GM18867 (cell line): ENCODE measurements around the gene MXD4.
A peak's percentile ranks its signal among the peaks of the same experiment; 100 is the strongest.
"Not testable (repeated sequence)": the region's sequence is repeated elsewhere in the genome, so short reads cannot be mapped to it uniquely, and the experiment has no call there.

Source experiments
- ATAC-seq: cut with Tn5 transposase; IDR thresholded peaks from one replicate; pipeline ENCODE4 v1.9.1; 2021; ENCODE audit warnings: mild to moderate bottlenecking, moderate library complexity; ENCODE audit not compliant: unreplicated experiment

The MXD4 gene

DNA sequence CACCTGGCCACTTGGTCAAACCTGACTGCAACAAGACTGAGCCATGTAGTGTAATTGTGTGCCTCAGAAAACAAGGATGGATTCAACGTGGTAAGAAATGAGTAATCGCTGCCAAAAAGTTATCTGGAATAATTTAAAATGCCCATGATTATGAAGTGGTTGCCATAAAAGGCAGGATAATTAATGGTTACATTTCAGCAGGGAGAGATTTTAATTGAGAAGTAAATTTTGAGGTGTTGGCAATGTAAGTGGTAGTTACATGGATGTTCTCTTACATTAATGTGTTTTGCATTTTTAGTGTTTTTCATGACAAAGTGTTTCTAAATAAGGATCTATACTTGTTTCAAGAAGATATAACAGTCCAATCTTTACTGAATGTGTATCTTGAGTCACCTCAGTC lies 35.6 kb downstream of the MXD4 start:
- no peak for ATAC-seq

DNA sequence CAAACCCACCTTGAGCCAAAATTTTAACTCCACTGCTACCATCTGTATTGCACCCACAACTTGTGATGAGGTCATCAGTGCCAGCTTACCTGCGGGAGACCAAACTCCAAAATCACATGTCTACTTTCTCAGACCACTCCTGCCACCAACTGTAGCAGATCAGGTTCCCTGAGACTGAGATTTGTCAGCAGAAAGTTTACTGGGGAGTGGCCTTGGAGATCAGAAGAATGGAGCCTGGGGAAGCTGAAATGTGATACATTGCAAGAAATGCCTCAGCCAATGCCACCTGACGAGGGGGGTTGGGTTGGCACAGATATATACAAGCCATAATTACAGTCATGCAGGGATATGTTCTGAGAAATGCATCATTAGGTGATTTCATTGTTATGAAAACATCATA lies 39.1 kb downstream of the MXD4 start:
- ATAC-seq: no peak

DNA sequence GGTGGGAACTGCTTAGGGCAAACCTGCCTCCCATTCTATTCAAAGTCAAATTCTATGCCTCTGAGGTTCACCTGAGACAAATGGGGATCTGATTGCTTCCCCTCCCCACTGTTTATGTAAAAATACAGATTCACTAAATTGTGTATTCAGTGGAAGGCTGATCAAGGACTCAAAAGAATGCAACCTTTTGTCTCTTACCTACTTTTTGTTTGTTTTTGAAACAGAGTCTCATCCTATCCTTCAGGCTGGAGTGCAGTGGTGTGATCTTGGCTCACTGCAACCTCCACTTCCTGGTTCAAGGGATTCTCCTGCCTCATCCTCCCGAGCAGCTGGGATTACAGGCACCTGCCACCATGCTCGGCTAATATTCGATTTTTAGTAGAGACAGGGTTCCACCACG lies 40.5 kb downstream of the MXD4 start:
- not testable (repeated sequence) for ATAC-seq

DNA sequence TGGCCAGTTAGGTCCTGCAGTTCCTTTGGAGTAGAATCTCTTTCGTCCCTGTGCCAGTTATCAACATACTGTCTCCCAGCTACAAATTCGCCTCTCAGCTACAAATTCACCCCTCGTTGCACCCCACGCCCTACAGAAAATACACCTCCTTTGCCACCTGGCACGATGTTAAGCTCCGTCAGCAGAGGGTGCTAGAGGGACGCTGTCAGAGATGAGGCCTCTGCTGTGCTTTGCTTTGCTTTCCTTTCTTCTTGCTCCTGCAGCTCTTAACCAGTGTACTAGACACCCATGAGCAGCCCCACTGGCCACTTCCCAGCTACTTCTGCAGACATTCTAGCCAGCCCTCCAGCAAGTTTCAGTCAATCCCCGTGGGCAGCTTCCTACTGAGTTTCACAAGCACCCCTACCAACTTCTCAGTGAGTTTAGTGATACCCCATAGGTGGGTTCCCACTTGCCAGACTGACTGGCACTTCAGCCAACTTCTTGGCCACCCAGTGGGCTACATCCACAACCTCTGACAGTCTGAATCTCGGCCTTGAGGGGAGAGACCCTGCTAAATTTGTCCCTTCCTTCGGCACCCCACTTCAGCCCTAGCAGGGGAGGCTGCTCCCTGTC lies 41.8 kb downstream of the MXD4 start:
- peak; percentile 56 for ATAC-seq

DNA sequence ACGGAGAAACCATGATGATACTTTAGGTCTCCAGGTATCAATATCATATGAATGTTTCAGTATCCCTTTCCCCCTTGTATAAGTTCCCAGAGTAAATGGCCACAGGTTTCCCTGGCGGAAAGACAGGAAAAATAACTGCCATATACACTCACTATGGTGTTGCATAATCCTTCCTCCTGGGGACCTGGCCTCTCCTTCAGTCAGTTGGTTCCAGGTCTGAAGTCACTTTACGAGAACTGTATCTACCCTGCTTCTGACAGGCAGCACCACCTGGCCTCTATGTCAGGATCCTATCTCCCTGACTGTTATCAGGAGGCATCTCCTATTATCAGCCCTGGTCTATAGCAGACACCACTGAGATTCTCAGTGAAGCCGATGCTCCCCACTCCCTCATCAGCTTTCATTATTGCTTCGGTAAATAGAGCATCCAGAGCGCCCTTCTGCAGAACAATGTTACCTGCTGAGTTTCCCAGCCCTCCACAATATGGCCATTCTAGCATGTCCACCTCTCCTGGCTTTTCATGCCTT lies 42.6 kb downstream of the MXD4 start:
- no peak for ATAC-seq

DNA sequence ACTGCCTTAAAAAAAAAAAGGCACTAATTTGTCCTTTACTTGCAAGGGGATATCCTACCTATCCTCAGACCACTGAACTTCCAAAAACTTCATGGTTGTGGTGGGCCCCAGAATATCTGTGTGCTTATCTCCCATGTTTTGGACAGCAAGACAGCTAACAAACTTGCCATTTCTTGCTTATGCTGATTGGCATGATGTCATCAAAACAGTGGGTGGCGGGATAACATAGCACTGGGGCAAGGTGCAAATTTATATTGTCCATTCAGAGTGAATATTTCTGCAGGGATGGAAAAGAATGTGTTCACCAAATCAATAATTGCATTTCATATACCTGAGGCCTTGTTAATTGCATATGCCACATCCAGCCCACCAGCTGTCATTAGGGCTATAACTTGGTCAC lies 43.5 kb downstream of the MXD4 start:
- ATAC-seq: no peak

DNA sequence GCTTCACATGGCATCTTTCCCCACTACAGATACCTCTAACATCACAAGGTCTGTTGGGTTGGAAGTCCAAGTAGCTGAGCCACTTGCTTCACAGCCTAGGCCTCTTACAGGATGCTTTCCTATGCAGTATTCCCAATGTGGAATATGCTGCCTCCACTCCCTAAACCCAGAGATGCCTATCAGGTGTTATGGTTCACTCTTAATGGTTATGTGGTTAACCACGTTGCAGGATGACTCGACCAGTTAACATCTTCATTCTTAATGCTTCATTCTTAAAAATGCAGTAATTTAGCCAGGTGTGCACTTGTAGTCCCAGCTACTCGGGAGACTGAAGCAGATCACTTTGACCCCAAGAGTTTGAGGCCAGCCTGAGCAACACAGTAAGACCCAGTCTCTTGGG lies 44.2 kb downstream of the MXD4 start:
- no peak for ATAC-seq

DNA sequence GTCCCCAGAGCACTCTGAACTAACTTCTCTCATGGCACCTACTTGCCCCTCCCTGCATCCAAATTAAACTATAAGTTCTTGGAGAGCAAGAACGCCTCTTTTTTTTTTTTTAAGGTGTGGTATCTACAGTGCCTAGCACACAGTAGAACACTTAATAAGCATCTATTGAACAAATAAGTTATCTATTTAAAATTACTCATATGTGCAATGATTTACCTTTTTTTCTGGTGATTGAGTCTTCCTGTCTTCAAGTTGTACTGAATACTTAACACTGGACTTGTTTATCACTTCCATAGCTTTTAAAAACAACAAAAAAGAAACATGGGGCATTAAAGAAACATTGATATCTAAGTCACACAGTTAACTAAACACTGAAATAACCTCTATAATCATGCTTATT lies 49.1 kb downstream of the MXD4 start:
- ATAC-seq: no peak

DNA sequence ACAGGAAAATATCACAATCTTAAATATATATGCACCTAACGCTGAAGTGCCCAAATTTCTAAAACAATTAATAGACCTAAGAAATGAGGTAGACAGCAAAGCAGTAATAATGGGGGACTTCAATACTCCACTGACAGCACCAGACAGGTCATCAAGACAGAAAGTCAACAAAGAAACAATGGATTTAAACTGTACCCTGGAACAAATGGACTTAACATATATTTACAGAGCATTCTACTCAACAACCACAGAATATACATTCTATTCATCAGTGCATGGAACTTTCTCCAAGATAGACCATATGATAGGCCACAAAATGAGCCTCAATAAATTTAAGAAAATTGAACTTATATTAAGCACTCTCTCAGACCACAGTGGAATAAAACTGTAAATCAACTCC lies 59.1 kb downstream of the MXD4 start:
- not testable (repeated sequence) for ATAC-seq
